OCI-LY7 (cell line): ENCODE results near the gene CSTF2T. TPM values are rescaled to one million over a fixed set of nuclear protein-coding genes. Genes with fewer than 3 reads are reported as not detected.

Source experiments
- BruUV-seq: library from RNA; stranded (reverse); fragments of 400-500 nt; replicated peaks from 2 replicates; lab custom pipeline; 2021; lab: Mats Ljungman, UMichigan
- CTCF ChIA-PET: fragments of 300-600 bp; sonication (Branson Sonifier 250); formaldehyde crosslinking; loops from one replicate; lab custom pipeline; 2022; ENCODE audit warnings: antibody characterized with exemption; ENCODE audit not compliant: unreplicated experiment; lab: Charles Lee
- POLR2A ChIA-PET: fragments of 300-600 bp; sonication (Branson Sonifier 250); formaldehyde crosslinking; loops from one replicate; lab custom pipeline; 2022; ENCODE audit warnings: antibody characterized with exemption; lab: Charles Lee
- DNase-seq: peaks from one replicate; pipeline ENCODE4 v3.0.0-alpha.2; 2015; ENCODE audit warnings: low spot score
- H2AFZ ChIP-seq: fragments of 200-600 bp; sonication (generic), shearing (Covaris generic); 2 replicates; pipeline ENCODE4 v1.6.1; 2014; ENCODE audit warnings: mild to moderate bottlenecking, antibody characterized with exemption, low read length, moderate library complexity
- H3K27ac ChIP-seq: fragments of 200-600 bp; sonication (generic); 2 replicates; pipeline ENCODE4 v1.5.1; 2014; ENCODE audit warnings: mixed run types, low read depth, mild to moderate bottlenecking, moderate library complexity, low read length, inconsistent platforms; ENCODE audit not compliant: poor library complexity, severe bottlenecking
- H3K36me3 ChIP-seq: fragments of 200-600 bp; sonication (generic); 2 replicates; pipeline ENCODE4 v1.6.1; 2014; ENCODE audit warnings: mild to moderate bottlenecking, antibody characterized with exemption, low read length, moderate library complexity, mixed read lengths; ENCODE audit not compliant: insufficient read depth
- H3K4me1 ChIP-seq: fragments of 200-600 bp; sonication (generic); 2 replicates; pipeline ENCODE4 v1.5.1; 2014; ENCODE audit warnings: mild to moderate bottlenecking, low read length; ENCODE audit not compliant: insufficient read depth, poor library complexity, severe bottlenecking
- H3K4me2 ChIP-seq: fragments of 200-600 bp; sonication (generic); 2 replicates; pipeline ENCODE4 v1.6.1; 2014; ENCODE audit warnings: mild to moderate bottlenecking, low read length
- H3K4me3 ChIP-seq: fragments of 200-600 bp; sonication (generic); 2 replicates; pipeline ENCODE4 v1.5.1; 2014; ENCODE audit warnings: mild to moderate bottlenecking, low read depth, low read length; ENCODE audit not compliant: poor library complexity, severe bottlenecking
- H3K79me2 ChIP-seq: fragments of 200-600 bp; sonication (generic); 2 replicates; pipeline ENCODE4 v1.6.1; 2016; ENCODE audit warnings: low read depth, mild to moderate bottlenecking, low read length, moderate library complexity, mixed read lengths; ENCODE audit not compliant: insufficient read depth
- H3K9me2 ChIP-seq: fragments of 200-600 bp; sonication (generic); 2 replicates; pipeline ENCODE4 v1.6.1; 2016; ENCODE audit warnings: mild to moderate bottlenecking, low read length, mixed read lengths; ENCODE audit not compliant: insufficient read depth
- H3K9me3 ChIP-seq: fragments of 200-600 bp; sonication (generic); 2 replicates; pipeline ENCODE4 v1.6.1; 2014; ENCODE audit warnings: mild to moderate bottlenecking, mixed run types, low read length, mixed read lengths
- H4K20me1 ChIP-seq: fragments of 200-600 bp; sonication (generic); 2 replicates; pipeline ENCODE4 v1.6.1; 2014; ENCODE audit warnings: mild to moderate bottlenecking, antibody characterized with exemption, low read length, moderate library complexity, mixed read lengths; ENCODE audit not compliant: insufficient read depth
- EZH2phosphoT487 ChIP-seq: fragments of 200-600 bp; sonication (generic); IDR thresholded peaks from 2 replicates; pipeline ENCODE4 v1.6.1; 2018; ENCODE audit warnings: low read depth, borderline replicate concordance, mild to moderate bottlenecking, mixed run types, antibody characterized with exemption, low read length, moderate library complexity, mixed read lengths
- intact Hi-C: fragments of 100-400 bp; cut with micrococcal nuclease; formaldehyde crosslinking; loops from one replicate; pipeline ENCODE4 v1.10.0; 2022; ENCODE audit not compliant: unreplicated experiment
- total RNA-seq, 2 experiments: library from RNA; depleted of rRNA in 1 of 2; stranded (reverse); fragments of >200 nt in 1 of 2; shearing (Covaris generic) in 1 of 2; gene quantifications; 2 replicates each; pipeline ENCODE4 v1.2.3, GENCODE V29; 2014 to 2022
- TF ChIP-seq, protein P1 (sequence below): fragments of 200-600 bp; sonication (generic); conservative IDR thresholded peaks from 2 replicates; pipeline ENCODE4 v1.5.1; 2014; ENCODE audit warnings: mild to moderate bottlenecking, antibody characterized with exemption, low read length, moderate library complexity, mixed read lengths

CSTF2T gene
- total RNA-seq, 2 experiments from 2014 or later: 27.1 to 33.3 TPM

DNA sequence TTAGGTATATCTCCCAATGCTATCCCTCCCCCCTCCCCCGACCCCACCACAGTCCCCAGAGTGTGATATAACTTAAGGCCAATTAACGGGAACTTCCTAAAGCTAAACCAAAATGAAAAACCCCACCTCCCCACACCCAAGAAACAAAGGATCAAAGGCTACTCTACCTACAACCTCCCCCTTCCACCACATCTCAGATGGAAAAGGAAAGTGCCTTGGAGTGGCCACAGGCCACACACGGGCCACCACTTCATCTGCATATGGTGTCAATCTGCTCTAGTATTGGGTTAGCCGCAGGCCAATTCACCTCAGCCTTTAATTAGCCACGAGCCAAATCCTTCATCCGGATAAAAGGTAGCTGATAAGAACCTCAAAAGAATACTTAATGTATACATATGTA, 19.6 kb downstream of the CSTF2T start:
- Histone ChIP-seq H3K36me3 (no peaks in the 10 kb centered on the region), H3K27ac (no peak overlapping the region)
- no peak for DNase-seq

DNA sequence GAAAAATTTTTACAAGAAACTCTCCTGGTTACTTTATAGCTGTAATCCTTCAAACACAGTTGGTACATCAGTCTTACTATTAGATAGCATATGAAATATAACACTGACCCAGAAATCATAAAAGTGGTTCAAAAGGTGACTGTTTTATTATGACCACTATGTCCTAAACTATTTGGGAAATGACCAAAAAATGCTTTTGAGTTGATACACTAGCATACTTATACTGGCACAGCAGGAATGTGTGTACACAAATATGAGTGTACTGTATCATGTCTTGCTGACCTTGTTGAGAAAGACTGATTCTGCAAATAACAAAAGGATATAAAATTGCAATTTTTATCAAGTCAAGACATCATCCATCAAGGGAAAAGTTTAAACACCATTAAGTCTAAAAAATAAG, 24.3 kb downstream of the CSTF2T start:
- Histone ChIP-seq H3K4me3 (no peak overlapping the region), H3K27ac (no peak overlapping the region), H3K4me2 (no peak overlapping the region), H3K9me2 (no peaks in the 10 kb centered on the region), H3K4me1 (no peaks in the 10 kb centered on the region), H2AFZ (no peak overlapping the region), H4K20me1 (no peaks in the 10 kb centered on the region), H3K9me3 (no peaks in the 10 kb centered on the region), H3K79me2 (no peaks in the 10 kb centered on the region), H3K36me3 (no peaks in the 10 kb centered on the region)
- ChIA-PET CTCF (no interaction called here), POLR2A (no interaction called here)
- no TSS peak for BruUV-seq
- TF ChIP-seq EZH2phosphoT487: no peak
- TF ChIP-seq, protein P1, sequence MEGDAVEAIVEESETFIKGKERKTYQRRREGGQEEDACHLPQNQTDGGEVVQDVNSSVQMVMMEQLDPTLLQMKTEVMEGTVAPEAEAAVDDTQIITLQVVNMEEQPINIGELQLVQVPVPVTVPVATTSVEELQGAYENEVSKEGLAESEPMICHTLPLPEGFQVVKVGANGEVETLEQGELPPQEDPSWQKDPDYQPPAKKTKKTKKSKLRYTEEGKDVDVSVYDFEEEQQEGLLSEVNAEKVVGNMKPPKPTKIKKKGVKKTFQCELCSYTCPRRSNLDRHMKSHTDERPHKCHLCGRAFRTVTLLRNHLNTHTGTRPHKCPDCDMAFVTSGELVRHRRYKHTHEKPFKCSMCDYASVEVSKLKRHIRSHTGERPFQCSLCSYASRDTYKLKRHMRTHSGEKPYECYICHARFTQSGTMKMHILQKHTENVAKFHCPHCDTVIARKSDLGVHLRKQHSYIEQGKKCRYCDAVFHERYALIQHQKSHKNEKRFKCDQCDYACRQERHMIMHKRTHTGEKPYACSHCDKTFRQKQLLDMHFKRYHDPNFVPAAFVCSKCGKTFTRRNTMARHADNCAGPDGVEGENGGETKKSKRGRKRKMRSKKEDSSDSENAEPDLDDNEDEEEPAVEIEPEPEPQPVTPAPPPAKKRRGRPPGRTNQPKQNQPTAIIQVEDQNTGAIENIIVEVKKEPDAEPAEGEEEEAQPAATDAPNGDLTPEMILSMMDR: no peak
- intact Hi-C loops: no loop called here
- no peak for DNase-seq

More for the DNA sequence above, 19.6 kb downstream of the CSTF2T start:
- H3K9me2 ChIP-seq: no peaks in the 10 kb centered on the region
- ChIA-PET CTCF (no interaction called here), POLR2A (no interaction called here)
- no peak overlapping the region for H3K4me2 ChIP-seq
- intact Hi-C loops: no loop called here
- TF ChIP-seq, protein P1: no peak
- no peak for TF ChIP-seq EZH2phosphoT487
- H2AFZ ChIP-seq: no peak overlapping the region
- no peaks in the 10 kb centered on the region for H3K4me1 ChIP-seq
- BruUV-seq: no TSS peak
- no peaks in the 10 kb centered on the region for H3K9me3 ChIP-seq
- H3K4me3 ChIP-seq: no peak overlapping the region
- no peaks in the 10 kb centered on the region for H3K79me2 ChIP-seq
- no peaks in the 10 kb centered on the region for H4K20me1 ChIP-seq

DNA sequence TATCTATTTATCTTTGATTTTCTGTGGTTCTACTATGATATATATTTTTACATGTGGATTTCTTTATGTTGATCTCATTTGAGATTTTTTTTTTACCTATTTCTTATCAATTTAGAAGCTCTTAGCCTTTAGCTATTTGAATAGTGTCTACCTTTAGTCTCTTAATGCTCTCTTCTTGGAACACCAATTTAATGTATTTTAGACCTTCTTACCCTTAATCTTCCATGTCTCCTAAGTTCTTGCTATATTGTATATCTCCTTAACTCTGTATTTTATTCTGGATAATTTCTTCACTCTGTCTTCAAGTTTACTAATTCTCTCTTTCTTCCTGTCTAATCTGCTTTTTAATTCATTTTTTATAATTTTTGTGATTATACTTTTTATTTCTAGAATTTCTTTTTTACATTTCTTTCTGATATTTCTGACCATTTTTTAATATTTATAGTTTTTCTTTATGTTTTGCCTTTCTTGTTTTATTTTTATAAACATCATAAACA, 27.3 kb downstream of the CSTF2T start:
- intact Hi-C loops: no loop called here
- Histone ChIP-seq H2AFZ (no peak overlapping the region), H3K4me2 (no peak overlapping the region), H3K9me2 (no peaks in the 10 kb centered on the region), H3K27ac (no peak overlapping the region), H3K79me2 (no peaks in the 10 kb centered on the region), H3K36me3 (no peaks in the 10 kb centered on the region), H4K20me1 (no peaks in the 10 kb centered on the region), H3K9me3 (no peaks in the 10 kb centered on the region), H3K4me3 (no peak overlapping the region), H3K4me1 (no peaks in the 10 kb centered on the region)
- no TSS peak for BruUV-seq
- DNase-seq: no peak
- ChIA-PET POLR2A (no interaction called here), CTCF (no interaction called here)
- TF ChIP-seq, protein P1: no peak
- no peak for TF ChIP-seq EZH2phosphoT487
